Esophagus squamous epithelium (tissue), 5 donors: ENCODE results near the gene FBXO38. TPM values are rescaled to one million over a fixed set of nuclear protein-coding genes. Genes with fewer than 3 reads are reported as not detected.

Experiments
- DNase-seq: peaks from one replicate; lab custom pipeline; 2025; lab: John Stamatoyannopoulos, UW
- H3K27ac ChIP-seq, 4 donors: fragments of 200-600 bp; sonication (generic); one replicate each; pipeline ENCODE4 v1.5.1; 2016 to 2019; ENCODE audit warnings: mild to moderate bottlenecking in 1 of 4
- H3K27me3 ChIP-seq, 4 donors: fragments of 200-600 bp; sonication (generic); 1 replicate in 3 of 4; 2 replicates in 1 of 4; pipeline versions ENCODE4 v1.5.1 to v1.6.0; 2017 to 2021; ENCODE audit warnings: antibody characterized with exemption in 1 of 4
- H3K36me3 ChIP-seq, 3 donors: fragments of 200-600 bp; sonication (generic); one replicate each; pipeline ENCODE4 v1.5.1; 2016 to 2019
- H3K4me1 ChIP-seq, 3 donors: fragments of 200-600 bp; sonication (generic); one replicate each; pipeline ENCODE4 v1.5.1; 2017 to 2019
- H3K4me3 ChIP-seq, 4 donors: fragments of 200-600 bp; sonication (generic); 1 replicate in 3 of 4; 2 replicates in 1 of 4; pipeline ENCODE4 v1.5.1; 2016 to 2019; ENCODE audit warnings: mild to moderate bottlenecking in 2 of 4, moderate library complexity in 1 of 4
- H3K9me3 ChIP-seq, 3 donors: fragments of 200-600 bp; sonication (generic); one replicate each; pipeline ENCODE4 v1.5.1; 2016 to 2019
- CTCF ChIP-seq, 6 experiments: fragments of 450-650 bp in 4 of 6; fragments of 200-600 bp in 2 of 6; sonication (generic) in 2 of 6; IDR thresholded peaks; one replicate each; pipeline ENCODE4 v1.5.1; 2016 to 2019; ENCODE audit warnings: antibody characterized with exemption in 6 of 6, mild to moderate bottlenecking in 4 of 6, moderate library complexity in 4 of 6
- POLR2A ChIP-seq, 4 donors: fragments of 450-650 bp; IDR thresholded peaks; one replicate each; pipeline ENCODE4 v1.6.1; 2017; ENCODE audit warnings: antibody characterized with exemption in 4 of 4, mild to moderate bottlenecking in 4 of 4, moderate library complexity in 3 of 4
- WGBS, 2 donors: methylation state at CpG; one replicate each; pipeline ENCODE4 v1.1.5; 2018; 5-methylcytosine and 5-hydroxymethylcytosine counted together
- intact Hi-C: fragments of 100-400 bp; cut with DNase I; formaldehyde crosslinking; loops from one replicate; pipeline ENCODE4 v1.15.0; 2022
- total RNA-seq, 4 donors: library from RNA; depleted of rRNA; stranded (reverse); fragments of >200 nt; gene quantifications; one replicate each; pipeline ENCODE4 v1.1.0, GENCODE V29; 2016
- donor health status: DM: yes; HTN: yes; CAD: no.

The FBXO38 gene
- total RNA-seq, 4 donors from 2014 or later = 15.0 to 42.0 (median 32.1) TPM

DNA sequence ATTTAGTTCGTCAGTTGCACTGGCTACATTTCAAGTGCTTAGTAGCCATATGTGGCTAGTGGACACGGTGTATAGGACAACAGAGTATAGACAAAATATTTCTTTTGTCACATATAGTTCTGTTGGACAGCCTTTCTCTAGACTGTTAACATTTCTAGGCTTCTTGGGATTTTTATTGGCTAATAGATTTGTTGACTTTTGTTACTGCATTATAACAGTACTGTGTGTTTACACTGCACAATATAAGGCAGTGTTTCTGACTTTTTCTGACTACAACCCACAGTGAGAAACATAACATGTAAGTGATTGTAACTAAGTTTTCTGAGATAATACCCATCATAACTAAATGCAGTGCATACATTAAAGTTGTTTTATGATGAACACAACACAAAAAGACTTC lies 11.3 kb downstream of the FBXO38 start:
- Histone ChIP-seq H3K4me1 (peaks cover 0 to 54% (median 6%) of the 10 kb centered on the region in 3 donors), H3K4me3 (no peak overlapping the region), H3K27ac (no peak overlapping the region), H3K27me3 (no peaks in the 10 kb centered on the region), H3K36me3 (peaks cover 0 to 41% (median 8%) of the 10 kb centered on the region in 3 donors), H3K9me3 (no peaks in the 10 kb centered on the region)
- intact Hi-C loops = no loop called here
- DNase-seq = no peak
- 52 to 65% methylated on average over 2 of the region's 2 CpGs for WGBS, 2 donors
- no peak for TF ChIP-seq POLR2A (IDR thresholded peaks at IDR 0.05)
- no peak for TF ChIP-seq CTCF (IDR thresholded peaks at IDR 0.05)

DNA sequence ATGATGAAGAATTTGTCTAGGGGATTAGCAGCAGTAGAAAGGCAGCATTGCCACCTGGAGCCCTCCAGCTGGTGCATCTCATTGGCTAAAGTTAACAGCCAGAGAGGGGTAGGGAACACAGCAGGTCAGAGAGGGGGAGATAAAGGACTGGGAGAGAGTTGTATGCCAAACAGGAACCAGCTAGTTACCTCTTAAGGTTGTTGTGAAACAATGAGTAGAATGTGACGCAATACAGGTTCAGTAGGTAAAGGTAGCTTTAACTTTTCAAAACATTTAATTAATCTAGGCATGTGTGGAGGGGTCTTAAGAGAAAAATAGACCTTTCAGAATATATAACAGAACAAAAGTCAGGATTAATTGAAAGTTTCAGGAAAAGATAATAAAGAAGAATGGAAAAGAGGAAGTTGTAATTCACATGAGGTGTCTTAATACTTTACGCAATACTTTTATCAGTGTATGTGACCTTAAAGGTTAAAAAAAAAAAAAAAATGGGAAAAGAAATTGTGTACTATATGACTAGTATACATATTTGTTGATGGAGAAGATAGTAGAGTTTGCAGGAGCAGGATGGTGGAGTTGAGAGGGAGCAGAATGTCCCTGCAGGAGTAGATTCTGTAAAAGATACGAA lies 14.3 kb downstream of the FBXO38 start:
- TF ChIP-seq CTCF (IDR thresholded peaks at IDR 0.05) (no peak), POLR2A (IDR thresholded peaks at IDR 0.05) (no peak)
- Histone ChIP-seq H3K27me3 (no peaks in the 10 kb centered on the region), H3K27ac (no peak overlapping the region), H3K4me3 (no peak overlapping the region), H3K4me1 (peaks cover 0 to 61% (median 10%) of the 10 kb centered on the region in 3 donors), H3K36me3 (peaks cover 0 to 63% (median 8%) of the 10 kb centered on the region in 3 donors), H3K9me3 (no peaks in the 10 kb centered on the region)
- intact Hi-C loops = no loop called here
- 73 to 77% methylated on average over 3 of the region's 3 CpGs for WGBS, 2 donors
- DNase-seq = no peak

GRCh38 chr5:148398698-148399121 lies 15.0 kb downstream of the FBXO38 start:
- DNase-seq = no peak
- 61 to 74% methylated on average over 5 of the region's 5 CpGs for WGBS, 2 donors

DNA sequence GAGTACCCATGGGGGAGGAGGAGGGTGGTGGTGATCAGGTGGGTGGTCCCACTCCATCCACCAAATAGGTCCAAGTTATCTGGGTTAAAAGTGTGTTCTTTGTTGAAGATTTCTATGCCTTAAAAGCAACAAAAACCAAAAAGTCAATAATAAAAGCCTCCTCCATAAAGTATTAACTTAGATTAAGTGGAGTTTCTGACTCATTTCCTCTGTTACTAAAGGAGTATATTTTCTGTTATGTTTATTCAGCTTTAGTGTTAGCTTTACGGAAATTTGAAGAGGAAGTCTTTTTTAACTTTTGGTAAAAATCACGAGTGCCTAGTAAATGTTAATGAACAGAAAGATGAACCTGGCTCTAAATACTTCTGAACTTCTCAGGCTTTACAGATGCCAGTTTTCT lies 17.8 kb downstream of the FBXO38 start:
- intact Hi-C loops = no loop called here
- Histone ChIP-seq H3K36me3 (peaks cover 0 to 77% (median 14%) of the 10 kb centered on the region in 3 donors), H3K27ac (peak overlapping the region in 3 of 4 donors; percentile 43 to 63 (median 62)), H3K27me3 (no peaks in the 10 kb centered on the region), H3K4me3 (no peak overlapping the region), H3K9me3 (no peaks in the 10 kb centered on the region), H3K4me1 (peaks cover 0 to 34% (median 10%) of the 10 kb centered on the region in 3 donors)
- no peak for TF ChIP-seq POLR2A (IDR thresholded peaks at IDR 0.05)
- TF ChIP-seq CTCF (IDR thresholded peaks at IDR 0.05) = no peak
- DNase-seq = no peak
- WGBS, 2 donors = 7 to 26% methylated on average over 2 of the region's 2 CpGs

More at GRCh38 chr5:148398698-148399121, 15.0 kb downstream of the FBXO38 start:
- H3K27ac ChIP-seq = no peak overlapping the region
- H3K36me3 ChIP-seq = peaks cover 0 to 69% (median 8%) of the 10 kb centered on the region in 3 donors
- peaks cover 0 to 55% (median 10%) of the 10 kb centered on the region in 3 donors for H3K4me1 ChIP-seq
- TF ChIP-seq POLR2A (IDR thresholded peaks at IDR 0.05) = no peak
- TF ChIP-seq CTCF (IDR thresholded peaks at IDR 0.05) = no peak
- H3K4me3 ChIP-seq = no peak overlapping the region
- H3K27me3 ChIP-seq = no peaks in the 10 kb centered on the region
- intact Hi-C loops = no loop called here
- H3K9me3 ChIP-seq = no peaks in the 10 kb centered on the region

GRCh38 chr5:148403344-148403743 lies 19.6 kb downstream of the FBXO38 start:
- H3K4me1 ChIP-seq = peaks cover 0 to 24% (median 5%) of the 10 kb centered on the region in 3 donors
- H3K36me3 ChIP-seq = peaks cover 0 to 89% (median 16%) of the 10 kb centered on the region in 3 donors
- H3K27ac ChIP-seq = no peak overlapping the region
- H3K4me3 ChIP-seq = no peak overlapping the region
- intact Hi-C loops = no loop called here
- no peaks in the 10 kb centered on the region for H3K9me3 ChIP-seq
- no peak for DNase-seq
- no peaks in the 10 kb centered on the region for H3K27me3 ChIP-seq
- TF ChIP-seq POLR2A (IDR thresholded peaks at IDR 0.05) (no peak), CTCF (IDR thresholded peaks at IDR 0.05) (no peak)
